Measurements from ENCODE around the gene ZNF512.
"Not testable (repeated sequence)": the region's sequence is repeated elsewhere in the genome, so short reads cannot be mapped to it uniquely, and the experiment has no call there.

ZNF512 gene

GRCh38 chr2:27584597-27584996, 1.8 kb downstream of the ZNF512 start:
- no peak for TF ChIP-seq CTCF (IDR thresholded peaks at IDR 0.05; ENCODE audit: low read depth, low read length)
- H3K4me3 ChIP-seq (ENCODE audit: low read depth, low read length): peak overlapping the region; percentile 93

GRCh38 chr2:27587025-27587424, 4.2 kb downstream of the ZNF512 start:
- no peak overlapping the region for H3K4me3 ChIP-seq (ENCODE audit: low read depth, low read length)
- no peak for TF ChIP-seq CTCF (IDR thresholded peaks at IDR 0.05; ENCODE audit: low read depth, low read length)

GRCh38 chr2:27588308-27588707, 5.5 kb downstream of the ZNF512 start:
- no peak overlapping the region for H3K4me3 ChIP-seq (ENCODE audit: low read depth, low read length)
- no peak for TF ChIP-seq CTCF (IDR thresholded peaks at IDR 0.05; ENCODE audit: low read depth, low read length)

- H3K4me3 ChIP-seq (ENCODE audit: low read depth, low read length): no peak overlapping the region
- TF ChIP-seq CTCF (IDR thresholded peaks at IDR 0.05; ENCODE audit: low read depth, low read length): no peak
Measured at GRCh38 chr2:27591745-27592144, 8.9 kb downstream of the ZNF512 start.

GRCh38 chr2:27593240-27593639, 10.4 kb downstream of the ZNF512 start:
- no peak for TF ChIP-seq CTCF (IDR thresholded peaks at IDR 0.05; ENCODE audit: low read depth, low read length)
- no peak overlapping the region for H3K4me3 ChIP-seq (ENCODE audit: low read depth, low read length)

- H3K4me3 ChIP-seq (ENCODE audit: low read depth, low read length): not testable (repeated sequence)
Measured at GRCh38 chr2:27594020-27594703, 11.3 kb downstream of the ZNF512 start.

- H3K4me3 ChIP-seq (ENCODE audit: low read depth, low read length): not testable (repeated sequence)
Measured at GRCh38 chr2:27595412-27595811, 12.6 kb downstream of the ZNF512 start.

GRCh38 chr2:27596627-27597026, 13.8 kb downstream of the ZNF512 start:
- no peak for TF ChIP-seq CTCF (IDR thresholded peaks at IDR 0.05; ENCODE audit: low read depth, low read length)
- no peak overlapping the region for H3K4me3 ChIP-seq (ENCODE audit: low read depth, low read length)

All from WI38 (cell line).